Glutamatergic neuron (in vitro differentiated cells): ENCODE data around the gene CFAP92. TPM values are rescaled to one million over a fixed set of nuclear protein-coding genes. Genes with fewer than 3 reads are reported as not detected.

ENCODE experiments used
- DNase-seq: peaks from one replicate; pipeline ENCODE4 v3.0.0; 2022
- H3K27ac Mint-ChIP-seq: one replicate; pipeline ENCODE4 v1.8.0; 2020; ENCODE audit warnings: mild to moderate bottlenecking, mixed read lengths, inconsistent platforms; ENCODE audit not compliant: unreplicated experiment
- H3K27me3 Mint-ChIP-seq: one replicate; pipeline ENCODE4 v1.8.0; 2020; ENCODE audit warnings: mild to moderate bottlenecking, moderate library complexity, mixed read lengths, inconsistent platforms; ENCODE audit not compliant: unreplicated experiment
- H3K36me3 Mint-ChIP-seq: one replicate; pipeline ENCODE4 v1.8.0; 2020; ENCODE audit warnings: mild to moderate bottlenecking, mixed read lengths, inconsistent platforms; ENCODE audit not compliant: unreplicated experiment
- H3K4me1 Mint-ChIP-seq: one replicate; pipeline ENCODE4 v1.8.0; 2020; ENCODE audit warnings: mild to moderate bottlenecking, low read depth, mixed read lengths, inconsistent platforms; ENCODE audit not compliant: unreplicated experiment
- H3K4me3 Mint-ChIP-seq: one replicate; pipeline ENCODE4 v1.8.0; 2020; ENCODE audit warnings: mild to moderate bottlenecking, mixed read lengths, inconsistent platforms; ENCODE audit not compliant: unreplicated experiment
- H3K9me3 Mint-ChIP-seq: one replicate; pipeline ENCODE4 v1.8.0; 2020; ENCODE audit warnings: mild to moderate bottlenecking, moderate library complexity, mixed read lengths, inconsistent platforms; ENCODE audit not compliant: unreplicated experiment
- CTCF ChIP-seq: fragments of 200-600 bp; sonication (generic); IDR thresholded peaks from one replicate; pipeline ENCODE4 v1.5.0; 2021; ENCODE audit not compliant: partially characterized antibody, unreplicated experiment
- total RNA-seq: library from RNA; stranded (reverse); fragmentation: NEBNext Ultra II Directional; extraction: Animal tissue kit (Norgen Biotek cat#: 25700); gene quantifications from one replicate; pipeline ENCODE4 v1.2.1, GENCODE V29; 2021; ENCODE audit not compliant: unreplicated experiment

Gene CFAP92
- total RNA-seq, 1 donor from 2014 or later: 0.15 TPM

- Mint-ChIP-seq H3K9me3 (peaks cover 6% of the 10 kb centered on the region), H3K4me3 (no peak overlapping the region), H3K4me1 (peaks cover 8% of the 10 kb centered on the region), H3K27ac (peak overlapping the region; percentile 68), H3K27me3 (peaks cover 11% of the 10 kb centered on the region), H3K36me3 (peaks cover 4% of the 10 kb centered on the region)
- no peak for TF ChIP-seq CTCF
- no peak for DNase-seq
Observed at GRCh38 chr3:128906031-128906803, 87.7 kb downstream of the CFAP92 start.

GRCh38 chr3:128903501-128903900, 90.4 kb downstream of the CFAP92 start:
- no peak overlapping the region for H3K27ac Mint-ChIP-seq
- no peak for TF ChIP-seq CTCF
- DNase-seq: no peak
- peaks cover 6% of the 10 kb centered on the region for H3K9me3 Mint-ChIP-seq
- H3K4me1 Mint-ChIP-seq: peaks cover 8% of the 10 kb centered on the region
- no peak overlapping the region for H3K4me3 Mint-ChIP-seq
- H3K27me3 Mint-ChIP-seq: peaks cover 11% of the 10 kb centered on the region
- H3K36me3 Mint-ChIP-seq: peaks cover 4% of the 10 kb centered on the region

GRCh38 chr3:128902426-128902825, 91.5 kb downstream of the CFAP92 start:
- no peak overlapping the region for H3K27ac Mint-ChIP-seq
- TF ChIP-seq CTCF: no peak
- H3K4me3 Mint-ChIP-seq: no peak overlapping the region
- H3K4me1 Mint-ChIP-seq: peaks cover 8% of the 10 kb centered on the region
- peaks cover 12% of the 10 kb centered on the region for H3K27me3 Mint-ChIP-seq
- peaks cover 6% of the 10 kb centered on the region for H3K9me3 Mint-ChIP-seq
- no peak for DNase-seq
- H3K36me3 Mint-ChIP-seq: peaks cover 4% of the 10 kb centered on the region

- H3K27me3 Mint-ChIP-seq: peaks cover 2% of the 10 kb centered on the region
- H3K36me3 Mint-ChIP-seq: no peaks in the 10 kb centered on the region
- no peak overlapping the region for H3K27ac Mint-ChIP-seq
- DNase-seq: no peak
- TF ChIP-seq CTCF: no peak
- H3K4me1 Mint-ChIP-seq: no peaks in the 10 kb centered on the region
- H3K4me3 Mint-ChIP-seq: no peak overlapping the region
- H3K9me3 Mint-ChIP-seq: no peaks in the 10 kb centered on the region
Observed at GRCh38 chr3:128895843-128896697, 97.8 kb downstream of the CFAP92 start.
